ENCODE results near the gene ZNF14.
"Not testable (repeated sequence)": the region's sequence is repeated elsewhere in the genome, so short reads cannot be mapped to it uniquely, and the experiment has no call there.

ZNF14 gene

DNA sequence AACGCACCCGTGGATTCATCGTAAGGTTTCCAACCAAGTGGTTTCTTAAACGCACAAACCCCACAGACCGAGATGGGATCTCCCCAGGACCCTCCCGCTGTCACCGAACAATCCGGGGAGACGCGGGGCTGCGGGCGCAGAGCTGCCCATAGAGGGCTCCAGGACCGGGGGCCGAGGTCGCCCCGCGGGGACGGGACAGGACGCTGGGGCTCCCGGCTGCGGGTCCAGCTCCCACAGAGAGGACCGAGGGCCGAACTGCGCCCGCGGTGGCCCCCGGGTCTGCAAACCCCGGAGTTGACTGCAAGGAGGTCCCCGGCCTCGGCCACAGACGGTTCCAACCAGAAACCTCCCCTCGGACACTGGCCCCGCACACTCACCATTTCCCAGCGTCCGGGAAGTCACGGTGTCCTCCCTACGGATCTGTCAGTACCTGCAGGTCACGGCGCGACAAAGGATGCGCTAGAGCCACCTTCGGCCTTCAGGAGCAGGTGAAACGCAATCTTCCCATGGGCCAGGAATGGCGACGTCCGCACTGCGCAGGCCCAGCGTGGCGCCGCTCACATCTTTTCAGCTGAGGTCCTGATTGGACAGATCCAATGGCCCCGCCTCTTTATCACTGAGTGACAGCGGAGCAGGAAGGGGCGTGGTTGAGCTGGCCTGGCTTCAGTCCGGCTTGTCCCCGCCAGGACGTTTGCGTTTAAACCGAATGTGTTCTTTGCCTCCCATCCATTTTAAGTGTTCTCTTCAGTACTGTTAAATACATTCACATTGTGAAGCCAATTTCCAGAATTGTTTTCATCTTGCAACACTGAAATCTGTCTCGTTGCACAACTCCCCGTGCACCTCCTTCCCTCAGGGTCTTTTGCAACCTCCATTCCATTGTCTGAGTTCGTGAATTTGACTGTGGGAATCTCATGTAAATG is at the start of gene ZNF14:
TSS of gene ZNF14 (minus strand) at position 534 of the 923 bp plus-strand sequence. CDS start at position 380, 154 bp downstream.
- peak; percentile 88 to 90 for DNase-seq
- TF ChIP-seq GATA1 (IDR thresholded peaks at IDR 0.05; ENCODE audit: low read depth, low read length): no peak
- peak; percentile 54 for TF ChIP-seq POLR2A (IDR thresholded peaks at IDR 0.05; ENCODE audit: low read length)

DNA sequence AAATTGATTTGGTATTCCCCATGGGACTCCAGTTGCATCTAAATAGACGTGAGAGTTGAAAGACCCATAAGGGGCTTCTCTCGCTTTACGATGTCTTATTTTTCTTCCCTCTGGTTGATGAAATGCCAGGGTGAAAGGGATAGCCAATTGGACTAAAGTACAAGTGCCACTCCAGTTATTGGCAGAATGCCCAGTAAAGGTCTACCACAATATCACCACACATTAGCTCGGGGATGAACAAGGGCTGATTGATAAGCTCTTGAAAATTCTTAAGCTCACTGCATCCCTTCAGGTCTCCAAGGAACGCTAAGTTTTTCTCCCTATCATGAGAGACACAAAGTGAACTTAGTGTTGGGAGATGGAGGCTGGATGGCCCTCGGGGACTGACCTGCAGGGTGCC is 48.9 kb upstream of the ZNF14 start:
- DNase-seq: not testable (repeated sequence)

DNA sequence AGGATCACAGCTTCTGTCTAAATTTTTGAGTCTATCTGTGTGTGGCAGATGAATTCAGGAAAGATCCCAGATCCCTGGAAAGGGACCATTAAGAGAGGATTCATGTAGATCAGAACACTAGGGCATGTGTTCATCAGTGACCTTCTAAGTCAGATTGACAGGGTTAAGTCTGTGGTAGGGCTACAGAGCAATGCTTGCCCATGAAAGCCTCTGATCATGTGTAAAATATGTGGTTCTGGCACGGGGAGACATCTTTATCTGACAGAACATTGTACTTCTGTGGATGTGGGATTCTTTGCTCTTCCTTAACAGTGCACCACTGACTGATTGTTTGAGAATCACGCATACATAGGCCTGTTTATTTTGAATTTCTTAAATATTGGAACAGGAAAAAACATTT is 45.8 kb upstream of the ZNF14 start:
- no peak for DNase-seq
- no peak for TF ChIP-seq POLR2A (IDR thresholded peaks at IDR 0.05; ENCODE audit: low read length)
- no peak for TF ChIP-seq GATA1 (IDR thresholded peaks at IDR 0.05; ENCODE audit: low read depth, low read length)

DNA sequence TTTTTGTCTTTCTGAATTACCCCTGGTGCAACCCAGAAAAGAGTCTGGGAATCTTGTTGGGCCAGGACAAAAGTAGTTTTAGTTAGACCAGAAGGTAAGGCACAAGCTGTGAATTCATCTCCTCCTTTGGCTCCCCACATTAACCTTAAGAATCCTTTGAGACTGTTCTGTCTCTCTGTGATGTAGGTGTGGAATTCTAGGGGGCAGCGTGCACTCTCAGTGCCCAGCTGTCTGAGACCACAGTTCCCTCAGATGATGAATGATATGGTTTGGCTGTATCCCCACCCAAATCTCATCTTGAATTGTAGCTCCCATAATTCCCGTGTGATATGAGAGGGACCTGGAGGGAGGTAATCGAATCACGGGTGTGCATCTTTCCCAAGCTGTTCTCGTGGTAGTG is 44.8 kb upstream of the ZNF14 start:
- no peak for TF ChIP-seq GATA1 (IDR thresholded peaks at IDR 0.05; ENCODE audit: low read depth, low read length)
- no peak for TF ChIP-seq POLR2A (IDR thresholded peaks at IDR 0.05; ENCODE audit: low read length)

DNA sequence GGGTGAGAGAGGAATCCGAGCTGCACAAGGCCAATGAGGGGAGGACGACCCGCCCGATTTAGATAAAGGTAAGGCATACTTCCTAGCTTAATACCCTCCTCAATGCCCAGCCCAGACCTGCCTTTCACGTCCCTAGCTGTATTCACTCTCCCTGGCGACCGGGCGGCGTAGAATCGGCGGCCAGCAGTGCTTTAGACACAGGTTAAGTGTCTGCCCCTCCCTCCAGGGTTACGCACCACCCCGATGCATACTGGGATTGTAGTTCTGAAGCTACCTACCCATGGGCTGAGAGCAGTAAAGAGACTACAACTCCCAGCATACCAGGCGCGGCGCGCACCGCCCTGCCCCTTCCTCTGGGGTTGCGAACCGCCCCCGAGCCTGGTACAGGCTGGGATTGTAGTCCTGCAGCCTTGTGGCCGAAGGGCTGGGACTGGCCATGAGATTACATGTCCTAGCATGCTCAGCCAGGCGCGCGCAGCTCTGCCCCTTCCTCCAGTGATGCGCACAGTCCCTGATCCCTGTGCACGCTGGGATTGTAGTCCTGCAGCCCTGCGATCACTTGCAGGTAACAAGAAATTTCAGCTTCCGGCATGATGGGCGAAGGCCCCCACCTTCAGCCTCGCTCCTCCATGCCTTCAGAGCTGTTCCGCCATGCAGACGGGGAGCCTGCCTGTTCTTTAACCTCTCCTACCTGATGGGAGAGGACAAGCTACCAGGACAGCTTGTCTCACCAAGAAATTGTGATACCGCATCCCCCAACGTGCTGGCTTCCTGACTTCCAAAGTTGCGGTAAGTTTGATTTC is 43.5 kb upstream of the ZNF14 start:
- peak; percentile 93 for DNase-seq
- TF ChIP-seq POLR2A (IDR thresholded peaks at IDR 0.05; ENCODE audit: low read length) (peak; percentile 60), GATA1 (IDR thresholded peaks at IDR 0.05; ENCODE audit: low read depth, low read length) (no peak)

More for the DNA sequence above, 44.8 kb upstream of the ZNF14 start:
- DNase-seq: no peak

DNA sequence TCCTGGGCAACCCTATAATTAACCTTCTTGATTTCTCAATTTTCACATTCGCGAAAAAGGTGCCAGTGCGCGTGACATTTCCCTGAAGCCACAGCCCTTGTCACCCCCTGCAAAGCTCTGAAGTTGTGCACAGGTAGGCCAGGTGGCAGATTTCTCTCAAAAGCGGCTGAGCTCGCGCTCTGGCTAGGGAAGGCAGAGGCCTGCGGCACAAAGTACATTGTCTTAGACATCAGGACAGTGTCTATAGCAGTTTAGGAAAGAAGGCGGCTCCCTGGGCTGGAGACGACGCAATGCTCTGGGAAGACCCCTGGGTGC is 42.9 kb upstream of the ZNF14 start:
- TF ChIP-seq GATA1 (IDR thresholded peaks at IDR 0.05; ENCODE audit: low read depth, low read length) (no peak), POLR2A (IDR thresholded peaks at IDR 0.05; ENCODE audit: low read length) (no peak)
- no peak for DNase-seq

DNA sequence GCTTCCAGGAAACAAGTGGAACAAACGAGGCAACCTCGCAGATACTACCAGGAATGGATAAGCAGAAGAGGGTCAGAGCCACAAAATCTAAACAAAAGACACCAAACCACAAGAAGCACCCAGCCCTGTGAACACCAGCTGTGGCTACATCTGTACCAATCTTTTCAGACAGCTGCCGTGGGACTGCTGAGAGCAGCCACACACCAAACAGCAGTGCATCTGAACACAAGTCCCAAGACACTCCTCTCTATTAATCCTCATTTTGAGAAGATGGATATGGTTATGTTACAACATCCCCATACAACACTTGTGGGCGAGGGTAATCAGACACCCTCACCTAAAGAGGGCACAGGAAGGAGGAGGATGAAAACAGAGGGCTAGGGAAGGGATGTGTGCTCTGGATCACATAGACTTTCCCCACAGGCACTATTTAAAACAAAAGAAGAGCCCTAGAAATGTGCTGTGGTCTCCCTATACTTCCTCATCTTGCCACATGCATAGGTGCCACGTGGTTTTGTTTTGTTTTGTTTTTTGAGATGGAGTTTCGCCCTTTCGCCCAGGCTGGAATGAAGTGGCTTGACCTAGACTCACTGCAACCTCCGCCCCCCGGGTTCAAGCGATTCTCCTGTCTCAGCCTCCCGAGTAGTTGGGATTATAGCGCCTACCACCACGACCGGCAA is 41.6 kb upstream of the ZNF14 start:
- DNase-seq: no peak
- TF ChIP-seq POLR2A (IDR thresholded peaks at IDR 0.05; ENCODE audit: low read length): no peak
- no peak for TF ChIP-seq GATA1 (IDR thresholded peaks at IDR 0.05; ENCODE audit: low read depth, low read length)

DNA sequence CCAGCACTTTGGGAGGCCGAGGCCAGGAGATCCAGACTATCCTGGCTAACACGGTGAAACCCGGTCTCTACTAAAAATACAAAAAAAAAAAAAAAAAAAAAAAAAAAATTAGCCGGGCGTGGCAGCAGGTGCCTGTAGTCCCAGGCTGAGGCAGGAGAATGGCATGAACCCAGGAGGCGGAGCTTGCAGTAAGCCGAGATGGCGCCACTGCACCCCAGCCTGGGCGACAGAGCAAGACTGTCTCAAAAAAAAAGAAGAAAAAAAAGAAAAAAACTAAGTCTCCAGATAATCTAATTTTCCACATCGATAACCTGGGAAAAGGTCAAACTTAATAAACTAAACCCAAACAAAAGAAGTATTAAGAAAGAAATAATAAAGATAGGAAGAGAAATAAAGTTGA is 39.1 kb upstream of the ZNF14 start:
- DNase-seq: not testable (repeated sequence)

DNA sequence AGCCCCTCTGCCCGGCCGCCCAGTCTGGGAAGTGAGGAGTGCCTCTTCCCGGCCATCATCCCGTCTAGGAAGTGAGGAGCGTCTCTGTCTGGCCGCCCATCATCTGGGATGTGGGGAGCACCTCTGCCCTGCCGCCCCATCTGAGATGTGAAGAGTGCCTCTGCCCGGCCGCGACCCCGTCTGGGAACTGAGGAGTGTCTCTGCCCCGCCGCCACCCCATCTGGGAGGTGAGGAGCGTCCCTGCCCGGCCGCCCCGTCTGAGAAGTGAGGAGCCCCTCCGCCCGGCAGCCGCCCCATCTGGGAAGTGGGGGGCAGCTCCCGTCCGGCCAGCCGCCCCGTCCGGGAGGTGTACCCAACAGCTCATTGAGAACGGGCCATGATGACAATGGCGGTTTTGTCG is 37.1 kb upstream of the ZNF14 start:
- DNase-seq: not testable (repeated sequence)

DNA sequence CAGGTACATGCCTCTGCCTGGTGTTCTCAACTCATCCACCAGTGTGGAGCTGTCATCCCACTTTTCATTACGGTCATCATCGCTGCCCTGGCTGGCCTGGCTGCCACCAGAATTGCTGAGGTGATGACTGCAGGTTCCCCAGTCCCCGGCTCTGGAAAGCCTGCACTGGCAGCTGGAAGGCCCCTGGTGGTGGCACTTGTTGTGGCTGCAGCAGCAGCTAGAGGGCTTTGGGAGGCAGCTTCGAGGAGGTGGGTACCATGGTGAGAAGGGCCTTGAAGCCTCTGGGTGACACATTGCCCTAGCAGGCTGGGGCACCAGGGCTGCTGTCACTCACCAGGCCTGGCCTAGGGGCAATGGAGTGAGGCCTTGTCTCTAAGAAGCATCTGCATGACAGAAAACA is 25.3 kb upstream of the ZNF14 start:
- TF ChIP-seq POLR2A (IDR thresholded peaks at IDR 0.05; ENCODE audit: low read length) (no peak), GATA1 (IDR thresholded peaks at IDR 0.05; ENCODE audit: low read depth, low read length) (no peak)
- DNase-seq: no peak

DNA sequence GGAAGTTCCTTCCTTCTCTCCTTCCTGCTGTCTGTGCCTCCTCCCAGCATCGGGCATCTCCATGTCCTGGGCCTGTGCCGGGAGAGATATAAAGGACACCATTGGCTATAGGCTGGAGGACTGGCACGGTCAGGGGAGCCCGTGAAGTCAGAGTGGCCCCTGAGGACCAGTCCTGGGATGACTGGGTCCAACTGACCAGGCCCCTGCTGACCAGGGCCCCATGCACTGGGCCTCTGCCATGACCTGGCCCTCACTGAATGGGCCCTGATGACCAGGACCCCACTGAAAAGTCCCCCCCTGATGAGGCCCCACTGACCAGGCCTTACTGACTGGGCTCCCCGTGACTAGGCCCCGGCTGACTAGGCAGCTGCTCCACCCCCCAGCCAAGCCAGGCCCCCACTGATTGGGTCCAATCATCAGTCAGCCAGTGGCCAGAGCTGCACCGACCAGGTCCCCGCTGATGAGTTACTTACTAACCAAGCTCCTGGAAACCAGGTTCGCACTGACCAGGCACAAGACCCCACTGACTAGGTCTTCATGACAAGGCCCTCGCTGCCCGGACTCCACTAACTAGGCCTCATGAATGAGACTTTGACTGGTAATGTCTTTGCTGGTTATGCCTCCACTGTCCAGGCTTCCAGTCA is 20.0 kb upstream of the ZNF14 start:
- no peak for DNase-seq
- TF ChIP-seq POLR2A (IDR thresholded peaks at IDR 0.05; ENCODE audit: low read length) (no peak), GATA1 (IDR thresholded peaks at IDR 0.05; ENCODE audit: low read depth, low read length) (no peak)

DNA sequence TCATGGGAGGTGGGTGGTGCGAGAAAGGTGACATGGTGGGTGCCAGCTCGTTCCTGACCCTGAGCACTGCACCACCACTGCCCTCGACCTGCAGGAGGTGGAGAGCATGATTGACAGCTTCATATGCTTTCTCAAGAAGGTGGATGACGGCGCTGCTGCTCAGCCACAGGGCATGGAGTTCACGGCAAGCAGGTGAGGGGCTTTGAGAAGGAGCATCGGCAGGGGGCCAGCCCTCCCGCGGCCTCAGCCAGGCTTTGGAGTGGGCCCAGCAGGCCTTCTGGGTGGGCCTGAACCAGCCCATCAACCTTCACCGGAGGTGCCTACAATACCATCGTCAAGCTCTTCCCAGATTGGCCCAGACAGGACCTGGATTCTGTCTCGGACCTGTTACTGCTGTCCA is 18.9 kb upstream of the ZNF14 start:
- DNase-seq: no peak
- TF ChIP-seq POLR2A (IDR thresholded peaks at IDR 0.05; ENCODE audit: low read length) (no peak), GATA1 (IDR thresholded peaks at IDR 0.05; ENCODE audit: low read depth, low read length) (no peak)

DNA sequence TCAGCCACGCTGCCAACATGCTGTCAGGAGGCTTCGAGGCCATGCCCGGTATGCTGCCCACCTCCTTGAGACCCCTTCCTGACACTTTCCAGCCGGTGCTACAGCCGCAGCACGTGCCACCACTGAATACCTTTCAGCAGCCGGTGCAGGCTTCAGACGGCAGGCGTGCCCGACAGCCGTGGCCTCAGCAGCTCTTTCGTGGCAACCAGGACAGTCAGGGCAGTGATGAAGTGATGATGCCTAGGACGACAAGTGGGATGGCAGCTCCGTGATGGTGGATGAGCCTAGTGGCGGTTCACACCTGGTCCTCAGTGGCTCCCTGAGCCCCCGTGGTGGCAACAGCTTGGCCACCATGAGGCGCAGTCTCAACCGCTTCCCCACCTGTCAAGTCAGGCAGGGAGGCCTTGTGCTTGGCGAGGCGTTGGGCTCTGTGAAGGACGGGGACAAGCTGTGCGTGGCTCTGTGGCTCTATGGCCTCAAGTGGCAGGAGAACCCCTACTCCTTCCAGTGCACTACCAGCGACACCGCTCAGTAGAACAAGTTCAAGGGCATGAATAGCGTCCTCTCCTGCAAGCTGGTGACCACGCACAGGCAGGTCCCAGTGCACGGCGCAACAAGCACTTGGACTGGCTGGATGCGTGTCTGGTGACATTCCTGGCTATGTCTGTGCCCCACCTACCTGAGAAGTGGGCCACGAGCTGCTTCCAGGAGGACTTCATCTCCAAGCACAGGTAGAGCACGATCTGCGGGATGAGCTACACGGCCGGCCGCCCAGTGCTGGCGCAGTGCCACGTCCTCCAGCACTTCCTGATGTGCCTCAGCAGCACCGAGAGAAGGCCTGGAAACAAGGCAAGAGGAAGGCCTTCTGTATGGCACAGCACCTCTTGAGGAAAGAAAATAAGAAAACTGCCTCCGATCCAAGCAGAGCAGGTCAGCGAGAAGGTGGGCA is 18.2 kb upstream of the ZNF14 start:
- no peak for TF ChIP-seq POLR2A (IDR thresholded peaks at IDR 0.05; ENCODE audit: low read length)
- TF ChIP-seq GATA1 (IDR thresholded peaks at IDR 0.05; ENCODE audit: low read depth, low read length): no peak
- no peak for DNase-seq

All from erythroblast (primary cell).